B cell (primary cell): ENCODE measurements around the gene CAMTA1.

Experiments
- EZH2 ChIP-seq: IDR thresholded peaks from 2 replicates; pipeline ENCODE4 v1.6.1; 2012; ENCODE audit warnings: borderline replicate concordance, low read depth, mild to moderate bottlenecking, moderate library complexity, low read length; ENCODE audit not compliant: insufficient read depth, poor library complexity, severe bottlenecking
- TF ChIP-seq, protein P1 (sequence below): fragments of 200-600 bp; IDR thresholded peaks from one replicate; pipeline ENCODE4 v1.8.0; 2022; ENCODE audit warnings: antibody characterized with exemption, mild to moderate bottlenecking

DNA sequence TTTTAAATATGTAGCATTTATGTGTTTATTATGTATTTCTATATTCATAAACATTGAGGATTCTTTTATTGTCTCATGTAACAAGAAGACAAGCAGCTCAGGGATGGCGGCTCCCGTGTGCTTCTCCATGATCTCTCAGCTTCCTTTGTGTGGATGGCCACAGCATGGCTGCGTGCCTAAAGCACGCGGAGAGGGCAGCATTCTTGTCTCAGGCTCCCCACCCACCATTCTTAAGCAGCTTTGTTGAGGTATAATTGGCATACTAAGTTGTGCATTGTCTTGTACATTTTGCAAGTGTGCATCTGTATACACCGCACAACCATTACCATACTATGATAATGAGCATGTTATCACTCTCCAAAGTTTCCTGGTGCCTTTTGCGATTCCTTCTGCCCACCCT, 81.6 kb downstream of the CAMTA1 start:
- no peak for TF ChIP-seq EZH2
- TF ChIP-seq, protein P1, sequence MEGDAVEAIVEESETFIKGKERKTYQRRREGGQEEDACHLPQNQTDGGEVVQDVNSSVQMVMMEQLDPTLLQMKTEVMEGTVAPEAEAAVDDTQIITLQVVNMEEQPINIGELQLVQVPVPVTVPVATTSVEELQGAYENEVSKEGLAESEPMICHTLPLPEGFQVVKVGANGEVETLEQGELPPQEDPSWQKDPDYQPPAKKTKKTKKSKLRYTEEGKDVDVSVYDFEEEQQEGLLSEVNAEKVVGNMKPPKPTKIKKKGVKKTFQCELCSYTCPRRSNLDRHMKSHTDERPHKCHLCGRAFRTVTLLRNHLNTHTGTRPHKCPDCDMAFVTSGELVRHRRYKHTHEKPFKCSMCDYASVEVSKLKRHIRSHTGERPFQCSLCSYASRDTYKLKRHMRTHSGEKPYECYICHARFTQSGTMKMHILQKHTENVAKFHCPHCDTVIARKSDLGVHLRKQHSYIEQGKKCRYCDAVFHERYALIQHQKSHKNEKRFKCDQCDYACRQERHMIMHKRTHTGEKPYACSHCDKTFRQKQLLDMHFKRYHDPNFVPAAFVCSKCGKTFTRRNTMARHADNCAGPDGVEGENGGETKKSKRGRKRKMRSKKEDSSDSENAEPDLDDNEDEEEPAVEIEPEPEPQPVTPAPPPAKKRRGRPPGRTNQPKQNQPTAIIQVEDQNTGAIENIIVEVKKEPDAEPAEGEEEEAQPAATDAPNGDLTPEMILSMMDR, result no peak
